ENCODE data around the gene DLX6. TPM values are rescaled to one million over a fixed set of nuclear protein-coding genes. Genes with fewer than 3 reads are reported as not detected.

DLX6 gene
- total RNA-seq, 1 experiment from 2014 or later = 1.3 TPM

- in situ Hi-C loops (cut with HindIII; ENCODE audit: low pct_unique_long_range_greater_than_20kb, low sequenced_read_pairs) (no loop called here), intact Hi-C loops (cut with micrococcal nuclease; ENCODE audit: unreplicated experiment) (no loop called here)
- Histone ChIP-seq H3K4me1 (ENCODE audit: control insufficient read depth, insufficient read depth, low read length) (peaks cover 8% of the 10 kb centered on the region; the same call in 1 of the 2 replicates), H3K27me3 (ENCODE audit: control insufficient read depth, insufficient read depth, low read length) (peaks cover 24% of the 10 kb centered on the region), H3K9me3 (ENCODE audit: control insufficient read depth, insufficient read depth, low read depth, low read length) (no peaks in the 10 kb centered on the region), H3K36me3 (ENCODE audit: control insufficient read depth, insufficient read depth, low read length) (no peaks in the 10 kb centered on the region), H3K4me3 (ENCODE audit: low read depth in 2 of 2, low read length in 2 of 2) (no peak overlapping the region), H3K27ac (ENCODE audit: low read length) (no peak overlapping the region)
- no peak for TF ChIP-seq TCF7L2 (IDR thresholded peaks at IDR 0.05; ENCODE audit: low read depth, low read length)
- no peak for TF ChIP-seq POLR2AphosphoS5 (IDR thresholded peaks at IDR 0.05; ENCODE audit: low read depth, low read length)
- TF ChIP-seq CTCF (IDR thresholded peaks at IDR 0.05) = no peak
- no peak for TF ChIP-seq REST (IDR thresholded peaks at IDR 0.05; ENCODE audit: insufficient read depth in 1 of 2, low read depth in 2 of 2, low read length in 1 of 2)
- TF ChIP-seq SIN3A (IDR thresholded peaks at IDR 0.05; ENCODE audit: borderline replicate concordance, insufficient read depth, low read depth, low read length) = no peak
- ATAC-seq = no peak
- no peak for DNase-seq (ENCODE audit: low read depth, low spot score)
- no TSS peak for BruUV-seq (replicated peaks)
- CTCF ChIA-PET = interaction anchor here (0.6 kb wide), 1 partner anchor 194 kb away, joined by 4 read pairs; no protein-coding TSS in a partner anchor
- POLR2A ChIA-PET = interaction anchor here (0.6 kb wide), 1 partner anchor 8 kb away, joined by 9 read pairs; no protein-coding TSS in a partner anchor
These were observed 8.9 kb downstream of the DLX6 start for GRCh38 chr7:97014145-97014750.

GRCh38 chr7:97015279-97015678 lies 9.9 kb downstream of the DLX6 start:
- BruUV-seq (replicated peaks) = no TSS peak
- in situ Hi-C loops (cut with HindIII; ENCODE audit: low pct_unique_long_range_greater_than_20kb, low sequenced_read_pairs) = no loop called here

More at GRCh38 chr7:97015279-97015678, 9.9 kb downstream of the DLX6 start:
- no peak overlapping the region for H3K4me3 ChIP-seq (ENCODE audit: low read depth in 2 of 2, low read length in 2 of 2)
- ChIA-PET POLR2A (no interaction called here), CTCF (interaction anchor here (0.6 kb wide), 1 partner anchor 14 kb away, joined by 3 read pairs; no protein-coding TSS in a partner anchor)
- peaks cover 8% of the 10 kb centered on the region; the same call in 1 of the 2 replicates for H3K4me1 ChIP-seq (ENCODE audit: control insufficient read depth, insufficient read depth, low read length)
- DNase-seq (ENCODE audit: low read depth, low spot score) (no peak), ATAC-seq (no peak)
- TF ChIP-seq POLR2AphosphoS5 (IDR thresholded peaks at IDR 0.05; ENCODE audit: low read depth, low read length) (no peak), CTCF (IDR thresholded peaks at IDR 0.05) (no peak), TCF7L2 (IDR thresholded peaks at IDR 0.05; ENCODE audit: low read depth, low read length) (no peak), REST (IDR thresholded peaks at IDR 0.05; ENCODE audit: insufficient read depth in 1 of 2, low read depth in 2 of 2, low read length in 1 of 2) (no peak), SIN3A (IDR thresholded peaks at IDR 0.05; ENCODE audit: borderline replicate concordance, insufficient read depth, low read depth, low read length) (no peak)
- H3K27me3 ChIP-seq (ENCODE audit: control insufficient read depth, insufficient read depth, low read length) = peaks cover 26% of the 10 kb centered on the region
- no peaks in the 10 kb centered on the region for H3K36me3 ChIP-seq (ENCODE audit: control insufficient read depth, insufficient read depth, low read length)
- no peak overlapping the region for H3K27ac ChIP-seq (ENCODE audit: low read length)
- no peaks in the 10 kb centered on the region for H3K9me3 ChIP-seq (ENCODE audit: control insufficient read depth, insufficient read depth, low read depth, low read length)
- intact Hi-C loops (cut with micrococcal nuclease; ENCODE audit: unreplicated experiment) = no loop called here
